ENCODE data around the gene NRXN3.

Gene NRXN3

GRCh38 chr14:79287976-79288375, 1117.8 kb downstream of the NRXN3 start:
- DNase-seq (ENCODE audit: low read depth) = no peak
- no peak overlapping the region for H3K4me3 ChIP-seq (ENCODE audit: low read depth, low read length)
- no peak for TF ChIP-seq CTCF (IDR thresholded peaks at IDR 0.05; ENCODE audit: insufficient read depth, low read depth, low read length, missing control alignments)

DNA sequence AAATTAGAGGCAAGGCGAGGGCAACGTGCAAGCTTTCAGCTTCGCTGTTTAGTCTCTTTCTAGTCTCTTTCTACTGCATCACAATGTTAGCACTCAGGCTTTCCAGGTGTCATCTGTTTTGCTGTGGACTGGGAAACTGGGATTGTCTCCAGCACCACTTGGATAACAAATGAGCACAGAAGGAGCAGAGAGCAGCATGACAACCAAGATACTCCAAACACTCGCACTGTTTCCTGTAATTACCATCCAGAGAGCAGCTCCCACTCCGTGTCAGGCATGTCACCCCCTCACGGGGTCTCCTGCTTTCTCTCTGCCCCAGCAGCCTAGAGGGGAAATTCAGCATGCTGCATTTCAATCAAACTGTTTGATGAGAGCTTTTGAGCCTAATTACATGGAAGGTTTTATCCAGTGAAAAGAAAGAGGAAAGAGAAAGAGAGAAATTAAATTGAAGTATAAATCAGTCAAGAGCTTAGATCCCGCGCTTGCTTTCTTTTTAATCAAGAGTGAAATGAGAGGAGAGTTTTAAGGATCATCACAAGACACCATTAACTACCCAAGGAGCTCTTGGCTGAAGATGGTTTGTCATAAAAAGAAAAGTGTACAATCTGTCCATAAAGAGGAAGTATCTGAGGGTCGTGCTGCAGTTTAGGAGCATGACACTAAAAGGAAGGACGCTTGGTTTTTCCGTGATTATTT, 1123.5 kb downstream of the NRXN3 start:
- no peak for TF ChIP-seq CTCF (IDR thresholded peaks at IDR 0.05; ENCODE audit: insufficient read depth, low read depth, low read length, missing control alignments)
- H3K4me3 ChIP-seq (ENCODE audit: low read depth, low read length) = no peak overlapping the region
- DNase-seq (ENCODE audit: low read depth) = no peak

DNA sequence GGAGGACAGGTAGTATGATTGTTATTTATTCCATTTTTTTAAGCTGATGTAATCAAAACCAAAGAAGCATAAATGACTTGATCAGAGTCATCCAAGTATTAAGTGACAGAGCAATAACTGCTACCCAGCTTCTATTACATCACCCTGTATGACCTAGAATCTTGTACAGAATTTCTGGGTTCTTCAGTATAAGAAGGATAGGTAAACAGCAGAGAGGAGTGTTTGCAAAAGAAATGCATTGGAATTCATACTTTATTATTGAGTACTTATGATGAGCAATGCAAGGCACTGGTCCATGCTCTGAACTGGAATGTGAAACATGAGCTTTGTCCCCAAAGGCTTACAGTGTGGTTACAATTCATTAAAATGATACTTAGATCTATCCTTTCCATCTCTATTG, 1124.3 kb downstream of the NRXN3 start:
- H3K4me3 ChIP-seq (ENCODE audit: low read depth, low read length) = no peak overlapping the region
- no peak for TF ChIP-seq CTCF (IDR thresholded peaks at IDR 0.05; ENCODE audit: insufficient read depth, low read depth, low read length, missing control alignments)
- no peak for DNase-seq (ENCODE audit: low read depth)

DNA sequence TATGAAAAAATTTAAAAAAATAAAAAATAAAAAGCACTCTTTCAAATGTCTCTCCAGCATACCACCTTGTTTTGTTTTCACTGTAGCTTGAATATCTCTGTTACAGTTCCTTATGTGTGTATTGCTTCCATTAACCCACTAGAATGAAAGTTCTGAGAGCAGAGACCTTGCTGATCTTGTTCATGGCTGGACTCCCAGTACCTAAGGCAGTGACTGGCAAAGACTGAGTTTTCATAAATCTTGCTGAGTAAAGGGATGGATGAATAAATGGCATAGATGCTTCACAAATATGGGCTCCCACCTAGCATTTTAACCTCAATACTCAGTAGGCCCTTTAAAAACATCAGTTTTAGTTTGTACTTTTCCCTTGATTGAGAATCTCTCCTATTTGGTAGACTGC, 1125.2 kb downstream of the NRXN3 start:
- H3K4me3 ChIP-seq (ENCODE audit: low read depth, low read length) = no peak overlapping the region
- DNase-seq (ENCODE audit: low read depth) = no peak
- no peak for TF ChIP-seq CTCF (IDR thresholded peaks at IDR 0.05; ENCODE audit: insufficient read depth, low read depth, low read length, missing control alignments)

GRCh38 chr14:79298373-79298772, 1128.2 kb downstream of the NRXN3 start:
- no peak overlapping the region for H3K4me3 ChIP-seq (ENCODE audit: low read depth, low read length)
- no peak for DNase-seq (ENCODE audit: low read depth)
- TF ChIP-seq CTCF (IDR thresholded peaks at IDR 0.05; ENCODE audit: insufficient read depth, low read depth, low read length, missing control alignments) = no peak

DNA sequence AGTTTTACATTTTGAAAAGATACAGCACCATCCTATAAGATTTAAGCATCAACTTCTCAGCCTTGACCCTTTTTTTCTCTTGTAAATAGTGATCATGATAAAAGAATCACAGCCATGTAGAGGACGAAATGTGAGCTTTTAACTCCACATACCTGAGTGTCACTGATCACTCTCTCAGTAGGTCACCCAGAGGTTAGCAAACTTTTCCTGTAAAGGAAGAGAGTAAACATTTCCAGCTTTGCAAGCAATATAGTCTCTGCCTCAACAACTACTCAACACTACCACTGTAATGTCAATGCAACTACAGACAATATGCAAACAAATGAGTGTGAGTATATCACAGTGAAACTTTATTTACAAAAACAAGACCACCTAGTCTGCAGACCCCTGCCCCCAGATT, 1129.0 kb downstream of the NRXN3 start:
- no peak for DNase-seq (ENCODE audit: low read depth)
- no peak overlapping the region for H3K4me3 ChIP-seq (ENCODE audit: low read depth, low read length)
- no peak for TF ChIP-seq CTCF (IDR thresholded peaks at IDR 0.05; ENCODE audit: insufficient read depth, low read depth, low read length, missing control alignments)

DNA sequence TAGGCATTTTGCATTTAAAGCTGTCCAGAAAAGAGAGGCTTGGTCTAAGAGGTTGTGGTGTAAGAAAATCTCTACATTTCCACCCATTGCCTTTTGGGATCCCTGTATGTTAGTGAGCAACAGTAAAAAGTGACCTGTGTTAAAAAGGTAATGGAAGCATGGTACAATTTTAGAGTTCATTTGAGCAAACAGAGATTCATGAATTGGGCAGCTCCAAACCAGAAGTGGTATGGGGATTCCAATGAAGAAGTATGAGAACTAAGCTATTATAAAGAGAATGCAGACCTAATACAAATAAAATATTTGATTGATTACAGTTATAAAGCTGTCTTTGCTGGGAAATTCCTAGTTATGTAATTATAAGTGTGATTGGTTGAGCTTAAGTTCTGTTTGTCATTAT, 1134.1 kb downstream of the NRXN3 start:
- H3K4me3 ChIP-seq (ENCODE audit: low read depth, low read length) = no peak overlapping the region
- no peak for TF ChIP-seq CTCF (IDR thresholded peaks at IDR 0.05; ENCODE audit: insufficient read depth, low read depth, low read length, missing control alignments)
- DNase-seq (ENCODE audit: low read depth) = no peak
